Activated CD4-positive, alpha-beta memory T cell treated with anti-CD3 and anti-CD28 coated beads, Interleukin-2, amount 10 ng/mL, durations not matched to agents 7 days and 5 days (primary cell): Measurements from ENCODE around the gene COPS9. TPM values are rescaled to one million over a fixed set of nuclear protein-coding genes. Genes with fewer than 3 reads are reported as not detected.

Experiments used
- CTCF ChIA-PET: fragments of 350-600 bp; sonication (Branson Sonifier 250); formaldehyde crosslinking; loops from one replicate; lab custom pipeline; 2021; ENCODE audit warnings: antibody characterized with exemption, inconsistent platforms; lab: Charles Lee
- POLR2A ChIA-PET: fragments of 350-600 bp; sonication (Branson Sonifier 250); formaldehyde crosslinking; loops from one replicate; lab custom pipeline; 2021; ENCODE audit warnings: antibody characterized with exemption; lab: Charles Lee
- DNase-seq: peaks from one replicate; pipeline ENCODE4 v3.0.0-alpha.2; 2020
- H3K27ac Mint-ChIP-seq: one replicate; pipeline ENCODE4 v1.8.0; 2021; ENCODE audit warnings: mild to moderate bottlenecking, mixed read lengths
- H3K27me3 Mint-ChIP-seq: one replicate; pipeline ENCODE4 v1.8.0; 2021; ENCODE audit warnings: mixed read lengths
- H3K36me3 Mint-ChIP-seq: one replicate; pipeline ENCODE4 v1.8.0; 2021; ENCODE audit warnings: low read depth, mixed read lengths
- H3K4me1 Mint-ChIP-seq: one replicate; pipeline ENCODE4 v1.8.0; 2021; ENCODE audit warnings: mixed read lengths
- H3K4me3 Mint-ChIP-seq: one replicate; pipeline ENCODE4 v1.8.0; 2021; ENCODE audit warnings: mild to moderate bottlenecking, mixed read lengths
- H3K9me3 Mint-ChIP-seq: one replicate; pipeline ENCODE4 v1.8.0; 2021; ENCODE audit warnings: mixed read lengths
- total RNA-seq, 2 experiments: library from RNA; stranded (reverse); gene quantifications; one replicate each; pipeline ENCODE4 v1.2.3, GENCODE V29; 2021

Gene COPS9
- total RNA-seq, 2 experiments from 2014 or later = 95.5 to 96.2 TPM

DNA sequence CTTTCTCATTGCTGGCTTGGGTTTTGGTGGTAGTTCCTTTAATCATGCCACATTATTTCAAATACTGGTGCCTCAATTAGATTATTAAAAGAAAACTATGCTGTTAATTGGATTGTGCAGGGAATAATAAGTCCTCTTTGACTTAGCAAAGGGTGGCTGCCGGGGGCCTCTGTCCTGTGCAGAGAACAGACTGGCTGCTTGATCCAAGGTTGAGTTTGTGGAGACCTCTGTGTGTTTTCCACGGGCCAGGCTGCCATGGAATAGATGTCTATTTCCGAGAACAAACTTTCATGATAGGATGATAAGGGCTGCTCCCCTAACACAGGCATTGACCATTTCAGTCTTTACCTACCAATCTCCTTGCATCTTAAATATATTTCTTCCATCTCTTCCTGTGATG is 34.8 kb upstream of the COPS9 start:
- H3K4me3 Mint-ChIP-seq = no peak overlapping the region
- H3K27me3 Mint-ChIP-seq = peaks cover 6% of the 10 kb centered on the region
- POLR2A ChIA-PET = no interaction called here
- DNase-seq = no peak
- no peaks in the 10 kb centered on the region for H3K36me3 Mint-ChIP-seq
- H3K4me1 Mint-ChIP-seq = no peaks in the 10 kb centered on the region
- no peak overlapping the region for H3K27ac Mint-ChIP-seq
- H3K9me3 Mint-ChIP-seq = no peaks in the 10 kb centered on the region
- CTCF ChIA-PET = no interaction called here

DNA sequence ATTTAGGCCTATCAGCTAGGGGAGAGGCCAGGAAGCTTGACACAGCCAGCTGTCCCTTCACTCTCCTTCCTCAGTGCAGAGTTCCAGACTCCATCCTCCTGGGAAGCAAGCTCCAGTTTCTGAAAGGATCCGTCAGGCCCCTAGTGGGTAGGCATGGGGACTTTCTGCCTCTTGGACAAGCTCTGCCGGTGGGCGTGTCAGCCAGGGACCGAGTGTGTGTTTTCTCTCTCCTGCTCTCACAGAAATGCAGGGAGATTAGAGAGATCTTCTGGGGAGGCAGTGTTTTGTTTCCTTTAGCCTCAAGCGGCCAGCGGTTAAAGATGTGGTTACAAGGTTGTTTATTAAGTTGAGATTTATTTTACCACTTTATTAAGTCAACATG is 34.2 kb upstream of the COPS9 start:
- ChIA-PET POLR2A (no interaction called here), CTCF (no interaction called here)
- Mint-ChIP-seq H3K27me3 (peaks cover 6% of the 10 kb centered on the region), H3K4me1 (no peaks in the 10 kb centered on the region), H3K27ac (no peak overlapping the region), H3K9me3 (no peaks in the 10 kb centered on the region), H3K4me3 (no peak overlapping the region), H3K36me3 (no peaks in the 10 kb centered on the region)
- no peak for DNase-seq

DNA sequence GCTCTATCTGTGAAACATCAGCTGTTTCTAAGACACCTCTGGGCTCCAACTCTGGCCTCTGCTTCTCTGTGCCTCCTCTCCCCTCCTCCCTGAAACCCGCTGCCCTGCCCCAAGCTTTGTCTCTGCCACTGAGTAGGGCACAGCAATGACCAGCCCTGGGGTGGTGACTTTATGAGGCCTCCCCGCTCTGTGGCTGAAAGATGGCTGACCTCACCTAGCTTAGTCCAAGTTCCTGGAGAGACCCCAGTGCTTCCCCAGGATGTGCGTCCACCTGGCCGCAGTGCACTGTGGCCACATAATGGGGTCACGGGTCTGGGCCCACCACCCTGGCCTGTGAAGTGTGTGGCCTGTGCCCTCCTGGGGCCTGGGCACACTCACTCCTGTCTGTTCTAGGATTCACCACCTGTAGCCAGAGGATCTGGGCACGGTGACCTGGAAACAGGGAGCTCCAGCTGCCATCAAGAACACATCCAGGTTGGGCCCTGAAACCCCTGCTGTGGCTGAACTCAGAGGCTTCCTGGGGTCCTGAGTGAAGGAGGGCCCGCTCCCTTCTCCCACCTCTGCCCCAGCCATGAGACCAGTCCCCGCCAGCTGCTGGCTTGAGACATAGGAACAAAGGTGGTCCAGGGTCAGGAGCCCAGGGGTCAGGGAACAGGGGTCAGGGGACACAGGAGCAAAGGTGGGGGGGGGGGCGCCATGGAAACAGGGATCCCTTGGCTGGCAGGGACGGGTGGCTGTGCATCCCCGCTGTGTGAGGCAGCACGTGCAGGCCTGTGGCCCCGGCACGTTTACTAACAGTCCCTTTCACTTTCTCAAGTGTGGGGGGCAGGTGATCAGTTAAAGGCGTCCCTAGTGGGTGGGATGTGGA is 33.6 kb upstream of the COPS9 start:
- ChIA-PET CTCF (no interaction called here), POLR2A (no interaction called here)
- H3K36me3 Mint-ChIP-seq = no peaks in the 10 kb centered on the region
- no peak overlapping the region for H3K4me3 Mint-ChIP-seq
- no peak for DNase-seq
- no peaks in the 10 kb centered on the region for H3K9me3 Mint-ChIP-seq
- H3K27me3 Mint-ChIP-seq = peaks cover 6% of the 10 kb centered on the region
- H3K4me1 Mint-ChIP-seq = no peaks in the 10 kb centered on the region
- H3K27ac Mint-ChIP-seq = no peak overlapping the region

DNA sequence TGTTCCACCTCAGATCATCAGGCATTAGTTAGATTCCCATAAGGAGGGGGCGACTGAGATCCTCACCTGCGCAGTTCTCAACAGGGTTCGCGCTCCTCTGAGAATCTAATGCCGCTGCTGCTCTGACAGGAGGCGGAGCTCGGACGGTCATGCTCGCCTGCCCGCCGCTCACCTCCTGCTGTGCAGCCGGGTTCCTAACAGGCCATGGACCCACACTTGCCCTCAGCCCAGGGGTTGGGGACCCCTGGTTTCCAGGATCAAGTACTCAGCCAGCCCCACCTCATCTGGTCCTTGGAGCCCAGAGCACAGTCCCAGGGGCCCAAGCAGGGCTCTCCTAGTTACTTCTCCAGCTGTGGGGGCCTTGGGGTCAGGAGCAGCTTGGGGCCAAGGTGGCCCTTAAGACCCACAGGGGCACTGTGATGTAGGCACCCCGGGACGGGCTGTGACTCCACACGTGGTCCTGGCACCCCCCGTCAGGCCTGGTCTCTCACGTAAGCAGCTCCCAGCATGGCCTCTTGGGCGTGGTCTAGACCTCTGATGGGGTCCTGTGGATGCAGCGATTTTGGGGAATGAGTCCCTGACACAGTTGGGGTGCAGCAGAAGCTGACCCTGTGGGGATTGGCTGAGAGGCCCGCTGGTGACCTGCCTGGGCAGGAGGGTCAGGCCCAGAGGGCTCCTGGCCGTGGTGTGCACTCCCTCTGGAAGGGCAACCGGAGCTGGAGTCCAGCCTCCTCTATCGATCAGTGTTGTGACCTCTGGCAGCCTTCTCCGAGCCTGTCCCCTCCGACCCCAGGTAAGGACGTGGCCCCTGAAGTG is 32.6 kb upstream of the COPS9 start:
- Mint-ChIP-seq H3K4me3 (no peak overlapping the region), H3K4me1 (no peaks in the 10 kb centered on the region), H3K27me3 (peaks cover 6% of the 10 kb centered on the region), H3K9me3 (peaks cover 8% of the 10 kb centered on the region), H3K36me3 (no peaks in the 10 kb centered on the region), H3K27ac (no peak overlapping the region)
- DNase-seq = no peak
- ChIA-PET POLR2A (no interaction called here), CTCF (no interaction called here)

DNA sequence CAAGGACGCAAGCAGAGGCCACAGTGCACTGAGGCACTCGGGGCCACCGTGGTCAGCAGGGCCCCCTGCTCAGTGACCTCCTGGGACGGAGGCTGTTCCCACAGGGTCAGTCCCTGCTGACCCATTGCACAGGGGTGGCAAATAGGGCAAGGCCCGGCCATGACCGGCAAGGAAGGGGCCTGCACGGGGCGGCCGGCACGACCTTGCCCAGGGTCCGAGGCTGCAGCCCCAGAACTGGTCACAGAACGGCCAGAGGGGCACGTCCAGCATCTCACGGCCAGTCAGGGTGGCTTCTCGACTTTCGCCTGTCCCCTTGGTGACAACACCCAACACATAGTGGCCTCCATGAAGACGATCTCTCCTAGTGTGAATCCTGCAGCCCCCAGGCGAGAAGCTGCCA is 31.9 kb upstream of the COPS9 start:
- no peak overlapping the region for H3K27ac Mint-ChIP-seq
- no peaks in the 10 kb centered on the region for H3K4me1 Mint-ChIP-seq
- peaks cover 3% of the 10 kb centered on the region for H3K27me3 Mint-ChIP-seq
- ChIA-PET POLR2A (no interaction called here), CTCF (no interaction called here)
- no peak for DNase-seq
- H3K36me3 Mint-ChIP-seq = no peaks in the 10 kb centered on the region
- H3K9me3 Mint-ChIP-seq = peaks cover 8% of the 10 kb centered on the region
- H3K4me3 Mint-ChIP-seq = no peak overlapping the region

DNA sequence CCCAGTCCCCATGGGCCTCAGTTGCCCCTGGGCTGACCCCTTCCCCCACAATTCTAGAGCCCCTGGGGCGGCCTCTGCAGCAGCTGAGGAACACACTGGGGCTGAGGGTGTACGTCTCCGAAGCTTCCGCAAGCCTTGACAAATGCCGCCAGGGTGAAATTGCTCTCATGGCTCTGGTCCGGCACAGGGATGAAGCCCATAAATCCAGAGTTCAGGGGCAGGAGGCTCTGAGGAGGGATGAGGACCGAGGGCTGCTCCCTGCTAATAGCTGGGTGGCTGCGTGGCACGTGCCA is 31.4 kb upstream of the COPS9 start:
- Mint-ChIP-seq H3K27me3 (peaks cover under 1% of the 10 kb centered on the region), H3K36me3 (no peaks in the 10 kb centered on the region), H3K27ac (no peak overlapping the region), H3K9me3 (peaks cover 8% of the 10 kb centered on the region), H3K4me3 (no peak overlapping the region), H3K4me1 (no peaks in the 10 kb centered on the region)
- POLR2A ChIA-PET = no interaction called here
- CTCF ChIA-PET = no interaction called here
- no peak for DNase-seq

DNA sequence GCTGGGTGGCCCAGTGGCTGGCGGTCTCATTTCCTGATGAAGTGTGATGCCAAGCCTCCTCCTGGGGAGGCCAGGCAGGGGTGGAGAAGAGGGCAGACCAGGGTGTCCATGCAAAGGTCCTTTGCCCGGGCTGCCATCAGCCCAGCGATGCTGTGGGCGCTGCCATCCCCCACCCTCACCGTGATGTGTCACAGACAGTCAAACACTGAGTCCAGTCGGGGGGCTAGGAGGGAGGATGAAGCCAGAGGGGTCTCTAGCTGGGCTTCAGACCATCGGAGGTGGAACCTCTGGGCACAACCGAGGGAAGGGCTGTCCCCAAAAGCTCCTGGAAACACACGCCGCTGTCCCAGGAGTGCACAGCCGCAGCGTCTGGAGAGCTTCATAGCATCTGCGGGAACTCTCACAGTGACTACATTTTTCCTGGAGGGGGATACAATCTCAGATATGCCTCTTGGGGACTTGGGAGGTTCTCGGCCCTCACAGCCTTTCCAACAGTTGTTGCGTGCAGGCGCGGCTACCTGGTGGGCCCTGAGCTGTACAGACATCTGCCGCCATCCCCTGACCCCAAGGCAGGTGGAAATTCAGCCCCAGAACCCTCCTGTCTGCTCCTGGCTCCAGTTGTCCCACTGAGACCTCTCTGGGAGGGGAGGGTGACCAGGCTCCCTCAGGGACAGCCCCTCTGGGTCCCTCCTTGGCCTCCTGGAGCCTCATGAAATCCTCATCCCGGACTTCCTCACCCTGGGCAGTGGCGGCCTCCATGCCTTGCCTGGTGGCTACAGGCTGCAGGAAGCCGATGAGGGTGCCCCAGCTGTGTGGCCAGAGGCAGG is 30.9 kb upstream of the COPS9 start:
- peaks cover 8% of the 10 kb centered on the region for H3K9me3 Mint-ChIP-seq
- no peaks in the 10 kb centered on the region for H3K27me3 Mint-ChIP-seq
- POLR2A ChIA-PET = no interaction called here

DNA sequence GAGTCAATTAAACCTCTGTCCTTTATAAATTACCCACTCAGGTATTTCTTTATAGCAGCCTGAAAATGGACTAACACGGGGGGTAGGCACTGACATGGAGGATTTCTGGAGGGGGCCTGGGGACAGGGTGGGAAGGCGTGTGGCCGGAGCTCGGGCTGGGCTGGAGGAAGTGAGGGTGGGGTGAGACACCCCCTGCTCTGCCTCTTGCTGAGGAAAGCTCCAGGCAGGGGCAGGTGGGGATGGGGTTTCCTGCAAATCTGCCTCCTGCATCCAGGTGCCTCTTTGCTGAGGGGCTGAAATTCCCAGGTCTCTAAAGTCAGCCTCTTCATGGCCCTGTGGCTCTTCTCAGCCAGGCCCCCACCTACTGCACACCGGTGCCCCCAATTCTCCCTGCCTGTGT is 30.1 kb upstream of the COPS9 start:
- Mint-ChIP-seq H3K36me3 (no peaks in the 10 kb centered on the region), H3K4me3 (no peak overlapping the region), H3K9me3 (peaks cover 8% of the 10 kb centered on the region), H3K27me3 (no peaks in the 10 kb centered on the region), H3K27ac (no peak overlapping the region), H3K4me1 (no peaks in the 10 kb centered on the region)
- POLR2A ChIA-PET = no interaction called here
- CTCF ChIA-PET = no interaction called here
- DNase-seq = no peak

More for the DNA sequence above, 30.9 kb upstream of the COPS9 start:
- CTCF ChIA-PET = no interaction called here
- DNase-seq = no peak
- no peak overlapping the region for H3K4me3 Mint-ChIP-seq
- H3K27ac Mint-ChIP-seq = no peak overlapping the region
- no peaks in the 10 kb centered on the region for H3K4me1 Mint-ChIP-seq
- H3K36me3 Mint-ChIP-seq = no peaks in the 10 kb centered on the region

DNA sequence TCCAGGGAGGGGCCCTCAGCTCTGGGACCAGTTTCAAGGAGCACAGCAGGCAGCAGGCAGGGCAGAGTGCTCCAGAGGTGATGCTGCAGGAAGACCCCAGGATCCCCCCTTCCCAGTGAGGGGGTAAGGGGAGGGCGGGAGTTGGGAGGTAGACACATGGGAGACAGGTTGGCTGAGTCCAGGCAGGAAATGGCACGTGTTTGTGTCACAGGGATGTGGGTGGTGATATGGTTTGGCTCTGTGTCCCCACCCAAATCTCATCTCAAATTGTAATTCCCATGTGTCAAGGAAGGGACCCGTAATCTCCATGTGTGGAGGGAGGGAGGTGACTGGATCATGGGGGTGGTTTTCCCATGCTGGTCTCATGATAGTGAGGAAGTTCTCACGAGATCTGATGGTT is 29.6 kb upstream of the COPS9 start:
- Mint-ChIP-seq H3K9me3 (peaks cover 8% of the 10 kb centered on the region), H3K27ac (no peak overlapping the region), H3K27me3 (no peaks in the 10 kb centered on the region), H3K36me3 (no peaks in the 10 kb centered on the region), H3K4me3 (no peak overlapping the region), H3K4me1 (no peaks in the 10 kb centered on the region)
- DNase-seq = no peak
- POLR2A ChIA-PET = no interaction called here
- CTCF ChIA-PET = no interaction called here

DNA sequence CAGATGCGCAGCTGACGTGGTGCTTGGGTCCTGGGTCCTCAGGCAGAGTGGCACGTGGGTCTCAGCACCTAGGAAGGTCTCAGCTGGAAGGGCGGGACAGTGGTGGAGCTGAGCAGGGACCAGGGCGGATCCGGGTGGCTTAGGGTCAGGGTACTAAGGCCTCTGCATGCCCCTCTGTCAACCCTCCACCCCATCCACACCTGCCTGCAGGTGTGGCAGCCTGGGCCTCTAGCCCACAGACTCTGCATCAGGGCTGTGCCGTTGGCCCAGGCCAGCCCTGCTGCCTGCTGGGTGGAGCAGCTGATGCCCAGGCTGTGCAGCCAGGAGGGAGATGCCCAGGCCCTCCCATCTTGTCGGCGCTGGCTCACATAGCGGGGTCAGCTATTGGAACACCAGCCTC is 28.9 kb upstream of the COPS9 start:
- Mint-ChIP-seq H3K4me3 (no peak overlapping the region), H3K9me3 (peaks cover 8% of the 10 kb centered on the region), H3K27me3 (no peaks in the 10 kb centered on the region), H3K36me3 (no peaks in the 10 kb centered on the region), H3K4me1 (no peaks in the 10 kb centered on the region), H3K27ac (no peak overlapping the region)
- DNase-seq = no peak
- CTCF ChIA-PET = no interaction called here
- POLR2A ChIA-PET = no interaction called here

DNA sequence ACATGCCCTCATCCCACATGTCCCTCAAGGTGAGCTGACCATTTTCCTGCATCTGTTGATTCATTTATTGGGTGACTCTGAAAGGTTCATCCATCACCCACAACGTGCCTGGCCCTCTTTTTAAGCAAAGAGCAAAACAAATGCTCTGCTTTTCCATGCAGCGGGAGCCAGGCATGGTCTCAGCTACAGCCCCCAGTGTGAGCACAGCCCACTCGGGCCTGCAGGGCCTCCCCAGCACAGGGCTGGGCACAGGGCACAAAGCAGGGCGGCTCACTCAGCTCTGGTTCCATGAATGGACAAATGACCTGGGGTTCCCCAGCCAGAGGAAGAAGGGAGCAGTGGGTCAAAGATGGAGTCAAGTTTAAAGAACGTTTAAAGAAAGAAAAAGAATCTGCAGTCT is 28.5 kb upstream of the COPS9 start:
- no peak overlapping the region for H3K27ac Mint-ChIP-seq
- no peaks in the 10 kb centered on the region for H3K27me3 Mint-ChIP-seq
- no peaks in the 10 kb centered on the region for H3K4me1 Mint-ChIP-seq
- POLR2A ChIA-PET = no interaction called here
- CTCF ChIA-PET = no interaction called here
- DNase-seq = no peak
- peaks cover 8% of the 10 kb centered on the region for H3K9me3 Mint-ChIP-seq
- no peak overlapping the region for H3K4me3 Mint-ChIP-seq
- no peaks in the 10 kb centered on the region for H3K36me3 Mint-ChIP-seq

DNA sequence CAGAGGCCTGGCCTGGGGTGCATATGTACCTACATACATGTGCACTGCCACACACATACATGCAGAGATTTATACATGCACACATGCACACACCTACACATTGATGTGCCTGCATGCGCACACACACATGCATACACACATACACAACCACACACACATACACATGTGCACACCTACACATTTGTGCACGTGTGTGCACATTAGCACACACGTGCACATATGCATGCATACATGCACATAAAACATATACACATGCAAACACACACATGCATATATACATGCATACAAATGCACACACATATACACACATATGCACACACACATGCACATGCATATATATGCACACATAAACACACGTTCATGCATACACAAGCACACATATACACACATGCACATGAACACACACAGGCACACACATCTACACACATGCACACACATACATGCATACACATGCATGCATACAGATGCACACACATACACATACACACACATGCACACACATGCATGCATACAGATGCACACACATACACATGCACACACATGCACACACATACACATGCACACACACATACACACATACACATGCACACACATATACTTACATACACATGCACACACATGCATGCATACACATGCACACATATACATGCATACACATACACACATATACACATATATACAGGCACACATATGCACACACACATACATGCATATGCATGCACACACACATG is 27.9 kb upstream of the COPS9 start:
- no peaks in the 10 kb centered on the region for H3K27me3 Mint-ChIP-seq
- H3K4me3 Mint-ChIP-seq = no peak overlapping the region
- peaks cover 8% of the 10 kb centered on the region for H3K9me3 Mint-ChIP-seq
- ChIA-PET POLR2A (no interaction called here), CTCF (no interaction called here)
- H3K36me3 Mint-ChIP-seq = no peaks in the 10 kb centered on the region
- no peak overlapping the region for H3K27ac Mint-ChIP-seq
- DNase-seq = no peak
- H3K4me1 Mint-ChIP-seq = no peaks in the 10 kb centered on the region
